Left lung (tissue), 10 donors: ENCODE measurements around the gene DEPDC5. TPM values are rescaled to one million over a fixed set of nuclear protein-coding genes. Genes with fewer than 3 reads are reported as not detected.

Source experiments
- ATAC-seq: fragments of 200-7000 bp; cut with Tn5 transposase; one replicate; pipeline ENCODE4 v1.9.1; 2020; ENCODE audit warnings: moderate library complexity
- DNase-seq, 4 donors: peaks; one replicate each; pipeline ENCODE4 v3.0.0-alpha.2; 2013 to 2020
- H3K27ac ChIP-seq, 2 donors: fragments of 200-600 bp; sonication (generic) in 1 of 2; one replicate each; pipeline versions ENCODE4 v1.5.0 to v1.8.0; 2020 to 2021
- H3K27me3 ChIP-seq, 2 donors: fragments of 200-600 bp; sonication (generic) in 1 of 2; one replicate each; pipeline versions ENCODE4 v1.5.0 to v1.8.0; 2020 to 2021
- H3K36me3 ChIP-seq, 2 donors: fragments of 200-600 bp; sonication (generic) in 1 of 2; one replicate each; pipeline versions ENCODE4 v1.5.0 to v1.8.0; 2020 to 2021
- H3K4me1 ChIP-seq, 2 donors: fragments of 200-600 bp; one replicate each; pipeline ENCODE4 v1.8.0; 2021
- H3K4me3 ChIP-seq, 2 donors: fragments of 200-600 bp; sonication (generic) in 1 of 2; one replicate each; pipeline versions ENCODE4 v1.5.0 to v1.8.0; 2020 to 2021; ENCODE audit warnings: mild to moderate bottlenecking in 1 of 2
- H3K9me3 ChIP-seq, 2 donors: fragments of 200-600 bp; sonication (generic) in 1 of 2; one replicate each; pipeline versions ENCODE4 v1.5.0 to v1.8.0; 2020 to 2021
- intact Hi-C, 2 donors: fragments of 100-400 bp; cut with DNase I; formaldehyde crosslinking; loops; one replicate each; pipeline versions ENCODE4 v1.11.2 to v1.14.2; 2022
- polyA plus RNA-seq, 6 donors: library from polyadenylated mRNA; unstranded; fragments of 120-200 nt; gene quantifications; one replicate each; pipeline ENCODE4 v1.2.1, GENCODE V29; 2013; ENCODE audit not compliant: insufficient read length in 6 of 6
- total RNA-seq, 2 donors: library from RNA; stranded (reverse); fragmentation: NEBNext Ultra II Directional; extraction: Animal tissue kit (Norgen Biotek cat#: 25700); gene quantifications; one replicate each; pipeline ENCODE4 v1.2.1, GENCODE V29; 2021
- TF ChIP-seq, protein P1 (sequence below), 2 donors: fragments of 200-600 bp; sonication (generic) in 1 of 2; IDR thresholded peaks; one replicate each; pipeline versions ENCODE4 v1.5.0 to v1.8.0; 2021; ENCODE audit warnings: antibody characterized with exemption in 2 of 2
- donor health status: DM: no; HTN: yes; CAD: no.
- donor health status: DM: no; HTN: no; CAD: no.

Gene DEPDC5
- total and polyA plus RNA-seq, 8 donors = 14.9 to 31.1 (median 18.0) TPM

DNA sequence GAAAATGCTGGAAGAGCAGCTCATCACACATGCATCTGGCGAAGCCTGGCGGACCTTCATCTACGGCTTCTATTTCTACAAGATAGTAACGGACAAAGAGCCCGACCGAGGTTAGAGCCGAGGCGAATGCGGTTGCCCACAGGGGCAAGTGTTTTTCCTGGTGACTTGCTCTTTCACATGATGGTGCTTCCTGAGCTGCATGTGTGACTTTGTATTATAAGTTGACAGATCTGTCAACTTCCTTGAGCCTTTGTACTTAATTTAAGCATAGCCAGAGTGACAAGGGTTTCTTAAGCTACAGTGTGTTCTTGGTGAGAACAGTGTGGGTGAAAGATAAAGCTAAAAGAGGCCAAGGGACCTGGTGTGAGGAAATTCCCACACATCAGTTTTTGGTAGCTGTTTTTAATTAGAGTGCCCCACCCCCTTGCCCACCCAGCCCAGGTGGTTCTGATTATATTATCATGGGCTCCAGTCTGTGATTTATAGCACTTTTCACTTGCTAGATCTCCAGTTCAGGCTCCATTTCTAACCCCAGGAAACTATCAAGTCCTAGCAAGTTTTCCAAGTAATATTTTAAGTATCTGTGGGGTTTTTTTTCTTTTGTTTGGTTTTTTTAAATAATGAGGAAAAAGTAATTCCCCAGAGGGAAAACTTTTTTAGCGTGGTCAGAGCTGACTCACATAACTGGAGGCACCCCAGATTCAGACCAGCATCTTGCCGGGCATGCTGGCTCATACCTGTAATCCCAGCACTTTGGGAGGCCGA lies 122.5 kb downstream of the DEPDC5 start:
- Histone ChIP-seq H3K27ac (no peak overlapping the region), H3K4me3 (no peak overlapping the region), H3K36me3 (peaks cover 0 to 63% of the 10 kb centered on the region in 2 donors), H3K9me3 (no peaks in the 10 kb centered on the region), H3K27me3 (no peaks in the 10 kb centered on the region), H3K4me1 (peaks cover 0 to 12% of the 10 kb centered on the region in 2 donors)
- no peak for ATAC-seq
- no peak for DNase-seq
- intact Hi-C loops = no loop called here
- TF ChIP-seq, protein P1, sequence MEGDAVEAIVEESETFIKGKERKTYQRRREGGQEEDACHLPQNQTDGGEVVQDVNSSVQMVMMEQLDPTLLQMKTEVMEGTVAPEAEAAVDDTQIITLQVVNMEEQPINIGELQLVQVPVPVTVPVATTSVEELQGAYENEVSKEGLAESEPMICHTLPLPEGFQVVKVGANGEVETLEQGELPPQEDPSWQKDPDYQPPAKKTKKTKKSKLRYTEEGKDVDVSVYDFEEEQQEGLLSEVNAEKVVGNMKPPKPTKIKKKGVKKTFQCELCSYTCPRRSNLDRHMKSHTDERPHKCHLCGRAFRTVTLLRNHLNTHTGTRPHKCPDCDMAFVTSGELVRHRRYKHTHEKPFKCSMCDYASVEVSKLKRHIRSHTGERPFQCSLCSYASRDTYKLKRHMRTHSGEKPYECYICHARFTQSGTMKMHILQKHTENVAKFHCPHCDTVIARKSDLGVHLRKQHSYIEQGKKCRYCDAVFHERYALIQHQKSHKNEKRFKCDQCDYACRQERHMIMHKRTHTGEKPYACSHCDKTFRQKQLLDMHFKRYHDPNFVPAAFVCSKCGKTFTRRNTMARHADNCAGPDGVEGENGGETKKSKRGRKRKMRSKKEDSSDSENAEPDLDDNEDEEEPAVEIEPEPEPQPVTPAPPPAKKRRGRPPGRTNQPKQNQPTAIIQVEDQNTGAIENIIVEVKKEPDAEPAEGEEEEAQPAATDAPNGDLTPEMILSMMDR (IDR thresholded peaks at IDR 0.05) = no peak

DNA sequence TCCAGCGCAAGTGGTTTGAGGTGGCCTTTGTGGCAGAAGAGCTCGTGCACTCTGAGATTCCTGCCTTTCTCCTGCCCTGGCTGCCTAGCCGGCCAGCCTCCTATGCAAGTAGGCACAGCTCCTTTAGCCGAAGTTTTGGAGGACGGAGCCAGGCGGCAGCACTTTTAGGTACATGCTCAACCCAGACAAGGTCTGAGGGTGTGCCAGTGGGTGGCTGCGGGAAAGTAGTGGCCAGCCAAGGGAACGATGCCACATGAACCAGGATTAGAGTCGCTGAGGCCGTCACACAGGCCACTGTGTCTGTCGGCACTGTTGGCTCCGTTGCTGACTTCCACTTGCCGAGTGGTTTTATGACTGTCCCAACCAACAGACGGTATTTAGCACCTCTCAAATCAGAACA lies 125.8 kb downstream of the DEPDC5 start:
- Histone ChIP-seq H3K27me3 (no peaks in the 10 kb centered on the region), H3K4me1 (no peaks in the 10 kb centered on the region), H3K36me3 (peaks cover 0 to 51% of the 10 kb centered on the region in 2 donors), H3K9me3 (no peaks in the 10 kb centered on the region), H3K27ac (no peak overlapping the region), H3K4me3 (no peak overlapping the region)
- TF ChIP-seq, protein P1 (IDR thresholded peaks at IDR 0.05) = no peak
- ATAC-seq = no peak
- no peak for DNase-seq
- intact Hi-C loops = no loop called here

GRCh38 chr22:31881200-31881599 lies 127.4 kb downstream of the DEPDC5 start:
- Histone ChIP-seq H3K27ac (no peak overlapping the region), H3K4me1 (no peaks in the 10 kb centered on the region), H3K27me3 (no peaks in the 10 kb centered on the region), H3K36me3 (peaks cover 0 to 47% of the 10 kb centered on the region in 2 donors), H3K9me3 (no peaks in the 10 kb centered on the region), H3K4me3 (no peak overlapping the region)
- DNase-seq = no peak
- intact Hi-C loops = no loop called here
- ATAC-seq = no peak
- TF ChIP-seq, protein P1 (IDR thresholded peaks at IDR 0.05) = no peak

DNA sequence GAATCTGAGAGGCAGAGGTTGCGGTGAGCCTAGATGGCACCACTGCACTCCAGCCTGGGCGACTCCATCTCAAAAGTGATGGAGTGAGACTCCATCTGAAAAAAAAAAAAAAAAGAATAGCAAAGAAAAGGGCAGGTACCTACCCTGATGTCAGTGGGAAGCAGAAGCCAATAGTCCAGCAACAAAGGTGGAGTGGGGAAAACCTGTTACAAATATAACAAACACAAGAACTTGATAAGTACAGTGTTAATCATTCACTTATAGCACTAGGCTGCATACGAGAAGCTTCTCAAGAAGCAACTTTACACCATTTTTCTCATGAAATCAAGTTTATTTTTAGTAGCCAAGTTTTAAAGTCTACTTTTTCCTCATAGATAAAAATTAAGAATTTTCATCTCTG lies 128.0 kb downstream of the DEPDC5 start:
- peak; percentile 74 for ATAC-seq
- peaks cover 0 to 43% of the 10 kb centered on the region in 2 donors for H3K36me3 ChIP-seq

DNA sequence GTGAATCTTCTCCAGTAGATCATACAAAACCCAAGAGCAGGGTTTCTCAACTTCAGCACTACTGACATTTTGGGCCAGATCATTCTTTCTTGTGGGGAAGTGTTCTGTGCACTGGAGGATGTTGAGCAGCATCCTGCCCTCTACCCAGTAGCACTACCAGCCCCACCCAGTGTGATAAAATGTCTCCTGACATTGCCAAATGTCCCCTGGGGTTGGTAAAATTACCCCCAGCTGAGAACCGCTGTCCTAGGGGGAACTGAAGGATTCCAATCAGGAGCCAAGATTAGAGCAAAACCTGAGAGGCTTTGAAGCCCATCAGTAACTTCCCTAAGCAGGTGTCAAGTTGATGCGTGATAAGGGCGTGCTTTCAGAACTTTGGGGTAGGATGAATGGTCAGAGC lies 129.2 kb downstream of the DEPDC5 start:
- ATAC-seq (no peak), DNase-seq (no peak)
- intact Hi-C loops = no loop called here
- no peaks in the 10 kb centered on the region for H3K9me3 ChIP-seq
- no peaks in the 10 kb centered on the region for H3K27me3 ChIP-seq
- no peak overlapping the region for H3K27ac ChIP-seq
- H3K4me3 ChIP-seq = no peak overlapping the region
- H3K4me1 ChIP-seq = no peaks in the 10 kb centered on the region
- TF ChIP-seq, protein P1 (IDR thresholded peaks at IDR 0.05) = no peak
- H3K36me3 ChIP-seq = peaks cover 0 to 39% of the 10 kb centered on the region in 2 donors

More for the DNA sequence above, 128.0 kb downstream of the DEPDC5 start:
- DNase-seq = peak in 1 of 4 donors; percentile 43
- H3K9me3 ChIP-seq = no peaks in the 10 kb centered on the region
- no peaks in the 10 kb centered on the region for H3K27me3 ChIP-seq
- H3K27ac ChIP-seq = no peak overlapping the region
- intact Hi-C loops = no loop called here
- no peaks in the 10 kb centered on the region for H3K4me1 ChIP-seq
- TF ChIP-seq, protein P1 (IDR thresholded peaks at IDR 0.05) = no peak
- no peak overlapping the region for H3K4me3 ChIP-seq
